Measurements from ENCODE around the gene SLIT1. TPM values are rescaled to one million over a fixed set of nuclear protein-coding genes. Genes with fewer than 3 reads are reported as not detected.

The SLIT1 gene
- total and polyA plus RNA-seq, 12 donors = 0.05 to 0.65 (median 0.15) TPM

GRCh38 chr10:97095701-97096260 lies 90.0 kb downstream of the SLIT1 start:
- Histone ChIP-seq H3K4me3 (no peak overlapping the region), H3K27me3 (no peaks in the 10 kb centered on the region), H3K9me3 (replicated peaks in 1 of 3) (no peaks in the 10 kb centered on the region), H3K4me1 (replicated peaks in 1 of 2) (no peaks in the 10 kb centered on the region), H3K36me3 (replicated peaks in 1 of 2) (no peaks in the 10 kb centered on the region), H3K27ac (no peak overlapping the region)
- TF ChIP-seq CTCF (IDR thresholded peaks at IDR 0.05) = no peak
- no peak for TF ChIP-seq POLR2A (IDR thresholded peaks at IDR 0.05)
- intact Hi-C loops (cut with DNase I) = no loop called here
- no peak for DNase-seq
- 43 to 60% (median 52%) methylated on average over 9 to 11 of the region's 11 CpGs for WGBS, 4 donors

- H3K4me3 ChIP-seq = no peak overlapping the region
- no peaks in the 10 kb centered on the region for H3K27me3 ChIP-seq
- 61 to 86% (median 77%) methylated on average over 6 to 9 of the region's 9 CpGs for WGBS, 4 donors
- intact Hi-C loops (cut with DNase I) = no loop called here
- H3K4me1 ChIP-seq (replicated peaks in 1 of 2) = no peaks in the 10 kb centered on the region
- DNase-seq = no peak
- no peaks in the 10 kb centered on the region for H3K36me3 ChIP-seq (replicated peaks in 1 of 2)
- H3K27ac ChIP-seq = no peak overlapping the region
- H3K9me3 ChIP-seq (replicated peaks in 1 of 3) = no peaks in the 10 kb centered on the region
- no peak for TF ChIP-seq CTCF (IDR thresholded peaks at IDR 0.05)
These were observed 95.1 kb downstream of the SLIT1 start for GRCh38 chr10:97090644-97091043.

GRCh38 chr10:97090035-97090434 lies 95.7 kb downstream of the SLIT1 start:
- Histone ChIP-seq H3K27me3 (no peaks in the 10 kb centered on the region), H3K9me3 (replicated peaks in 1 of 3) (no peaks in the 10 kb centered on the region), H3K27ac (no peak overlapping the region), H3K4me3 (no peak overlapping the region), H3K36me3 (replicated peaks in 1 of 2) (no peaks in the 10 kb centered on the region), H3K4me1 (replicated peaks in 1 of 2) (no peaks in the 10 kb centered on the region)
- DNase-seq = no peak
- intact Hi-C loops (cut with DNase I) = no loop called here
- 55 to 67% (median 61%) methylated on average over 8 to 10 of the region's 10 CpGs for WGBS, 4 donors
- TF ChIP-seq POLR2A (IDR thresholded peaks at IDR 0.05) (no peak), CTCF (IDR thresholded peaks at IDR 0.05) (no peak)

GRCh38 chr10:97089209-97089870 lies 96.4 kb downstream of the SLIT1 start:
- intact Hi-C loops (cut with DNase I) = no loop called here
- H3K27ac ChIP-seq = no peak overlapping the region
- no peak for TF ChIP-seq CTCF (IDR thresholded peaks at IDR 0.05)
- no peak for TF ChIP-seq POLR2A (IDR thresholded peaks at IDR 0.05)
- H3K4me3 ChIP-seq = no peak overlapping the region
- H3K27me3 ChIP-seq = no peaks in the 10 kb centered on the region
- H3K9me3 ChIP-seq (replicated peaks in 1 of 3) = no peaks in the 10 kb centered on the region
- DNase-seq = peak in 2 of 7 donors; percentile 12 to 14
- no peaks in the 10 kb centered on the region for H3K36me3 ChIP-seq (replicated peaks in 1 of 2)
- no peaks in the 10 kb centered on the region for H3K4me1 ChIP-seq (replicated peaks in 1 of 2)
- WGBS, 4 donors = 31 to 56% (median 34%) methylated on average over 8 to 15 of the region's 15 CpGs

All from adrenal gland (tissue), 12 donors.